SK-N-SH treated with all-trans-retinoic acid at 6 μM for 48 hours (cell line): Measurements from ENCODE around the gene RTL10.

Experiments used
- ATAC-seq: fragments of 200-7000 bp; cut with Tn5 transposase; 3 replicates; pipeline ENCODE4 v1.9.1; 2020; ENCODE audit warnings: mild to moderate bottlenecking, moderate library complexity
- ARNTL ChIP-seq: fragments of 450-650 bp; formaldehyde crosslinking; IDR thresholded peaks from 2 replicates; pipeline ENCODE4 v1.5.0; 2020; ENCODE audit warnings: low read depth, mild to moderate bottlenecking, moderate library complexity, borderline replicate concordance
- BACH2 ChIP-seq: fragments of 250-450 bp; sonication (Bioruptor Pico); IDR thresholded peaks from 2 replicates; pipeline ENCODE4 v1.9.0; 2021; ENCODE audit warnings: mild to moderate bottlenecking, borderline replicate concordance
- CSDC2 ChIP-seq: fragments of 250-450 bp; sonication (Bioruptor Pico); IDR thresholded peaks from 2 replicates; pipeline ENCODE4 v1.5.0; 2020; ENCODE audit warnings: mild to moderate bottlenecking, moderate library complexity
- ESRRG ChIP-seq: fragments of 250-450 bp; sonication (Bioruptor Pico); IDR thresholded peaks from 2 replicates; pipeline ENCODE4 v1.6.1; 2021; ENCODE audit warnings: mild to moderate bottlenecking
- GLIS3 ChIP-seq: fragments of 250-450 bp; sonication (Bioruptor Pico); IDR thresholded peaks from 2 replicates; pipeline ENCODE4 v1.5.0; 2020; ENCODE audit warnings: mild to moderate bottlenecking, moderate library complexity
- PPARA ChIP-seq: fragments of 250-450 bp; sonication (Bioruptor Pico); IDR thresholded peaks from 2 replicates; pipeline ENCODE4 v1.5.0; 2020; ENCODE audit warnings: mild to moderate bottlenecking, borderline replicate concordance
- SNAI2 ChIP-seq: fragments of 250-450 bp; sonication (Bioruptor Pico); IDR thresholded peaks from 2 replicates; pipeline ENCODE4 v1.5.0; 2020; ENCODE audit warnings: mild to moderate bottlenecking, moderate library complexity
- TOX ChIP-seq: fragments of 250-450 bp; sonication (Bioruptor Pico); IDR thresholded peaks from 2 replicates; pipeline ENCODE4 v1.8.0; 2021; ENCODE audit warnings: mild to moderate bottlenecking, moderate library complexity, borderline replicate concordance
- ZFP30 ChIP-seq: fragments of 450-650 bp; formaldehyde crosslinking; IDR thresholded peaks from 2 replicates; pipeline ENCODE4 v1.5.0; 2022; ENCODE audit warnings: mild to moderate bottlenecking, moderate library complexity
- ZNF565 ChIP-seq: fragments of 450-650 bp; formaldehyde crosslinking; conservative IDR thresholded peaks from 2 replicates; pipeline ENCODE4 v1.5.0; 2020; ENCODE audit warnings: low read depth, mild to moderate bottlenecking, moderate library complexity
- ZNF70 ChIP-seq: fragments of 450-650 bp; formaldehyde crosslinking; IDR thresholded peaks from 2 replicates; pipeline ENCODE4 v1.5.0; 2020; ENCODE audit warnings: mild to moderate bottlenecking, moderate library complexity
- TF ChIP-seq, protein P1 (sequence below): fragments of 250-450 bp; sonication (Bioruptor Pico); IDR thresholded peaks from 2 replicates; pipeline ENCODE4 v1.5.1; 2020; ENCODE audit warnings: low read depth, mild to moderate bottlenecking, moderate library complexity
- TF ChIP-seq, protein P2 (sequence below): fragments of 250-450 bp; sonication (Bioruptor Pico); IDR thresholded peaks from 2 replicates; pipeline ENCODE4 v1.8.0; 2021; ENCODE audit warnings: low read depth, mild to moderate bottlenecking, moderate library complexity, borderline replicate concordance
- TF ChIP-seq, protein P3 (sequence below): fragments of 250-450 bp; sonication (Bioruptor Pico); IDR thresholded peaks from 2 replicates; pipeline ENCODE4 v1.8.0; 2020; ENCODE audit warnings: mild to moderate bottlenecking, moderate library complexity, borderline replicate concordance
- TF ChIP-seq, protein P4 (sequence below): fragments of 250-450 bp; sonication (Bioruptor Pico); IDR thresholded peaks from 2 replicates; pipeline ENCODE4 v1.5.0; 2020; ENCODE audit warnings: mild to moderate bottlenecking, moderate library complexity

Gene RTL10

DNA sequence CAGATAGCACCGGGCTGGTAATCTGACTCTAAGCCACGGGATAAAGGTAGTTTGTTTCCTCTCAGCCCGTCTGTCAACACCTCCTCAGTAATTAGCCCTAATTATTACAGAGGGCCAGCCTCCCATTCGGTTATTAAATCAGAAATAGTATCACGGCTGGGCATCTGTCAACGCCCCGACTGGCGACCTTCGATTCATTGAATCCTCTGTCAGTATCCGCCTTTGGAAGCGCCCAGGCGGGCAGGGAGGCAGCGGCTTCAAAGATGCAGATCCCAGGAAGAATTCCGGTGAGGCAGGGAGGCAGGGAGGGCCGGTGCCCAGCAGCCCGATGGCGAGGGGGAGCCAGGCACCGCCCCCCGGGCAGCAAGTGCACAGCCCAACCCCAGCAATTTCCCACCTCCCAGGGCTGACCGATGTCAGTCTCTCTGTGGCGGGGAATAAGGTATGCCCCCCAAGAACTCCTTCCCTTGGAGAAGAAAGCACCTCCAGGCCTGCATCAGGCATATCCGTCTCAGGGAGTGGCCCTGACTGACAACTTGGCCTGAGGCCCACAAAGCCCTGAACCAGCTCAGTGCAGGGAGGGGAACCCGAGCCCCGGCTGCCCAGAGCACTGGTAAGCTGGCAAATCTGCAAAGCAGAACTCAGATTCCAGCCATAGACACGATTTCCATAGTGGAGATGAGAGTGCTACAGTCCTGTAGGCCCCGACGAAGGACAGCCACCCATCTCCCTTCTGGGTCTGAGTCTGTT lies 11.4 kb downstream of the RTL10 start:
- ATAC-seq: no peak; the same call in 1 of the 3 replicates

DNA sequence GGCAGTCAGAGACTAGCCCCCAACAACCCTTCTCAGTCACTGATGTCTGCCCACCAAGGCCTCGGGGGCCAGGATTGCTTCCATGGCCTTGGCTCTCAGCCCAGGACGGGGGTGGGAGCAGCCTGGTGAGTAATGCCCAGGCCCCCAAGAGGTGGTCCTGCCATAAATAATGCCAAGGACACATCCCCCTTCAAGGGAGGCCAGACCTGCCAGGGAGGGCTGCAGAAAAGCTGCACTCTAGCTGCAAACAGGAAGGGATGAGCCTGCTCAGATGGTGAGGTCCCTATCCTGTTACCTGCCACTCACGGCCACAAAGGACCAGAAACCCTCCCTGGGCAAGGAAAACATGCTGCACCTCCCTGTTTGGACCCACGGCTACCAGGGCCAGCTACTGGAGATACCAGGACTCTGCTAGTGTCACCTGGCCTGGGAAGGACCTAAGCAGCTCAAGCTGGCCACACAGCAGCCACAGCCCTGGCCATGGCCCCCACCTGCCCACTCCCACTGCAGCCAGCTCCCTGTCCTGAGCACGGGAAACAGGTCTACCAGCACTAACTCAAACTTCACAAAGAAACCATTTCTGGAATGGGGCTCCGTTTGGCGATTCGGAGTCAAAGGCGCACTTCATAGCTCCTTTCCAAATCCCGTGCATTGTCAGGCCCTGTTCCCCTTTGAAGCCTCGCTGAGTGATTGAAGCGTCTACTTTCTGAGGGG lies 12.1 kb downstream of the RTL10 start:
- TF ChIP-seq ZNF565 (CRISPR knock-in tag) (no peak), ZNF70 (CRISPR knock-in tag) (no peak), SNAI2 (no peak), TOX (no peak), CSDC2 (CRISPR knock-in tag) (no peak), PPARA (no peak), BACH2 (no peak)
- TF ChIP-seq, protein P1, sequence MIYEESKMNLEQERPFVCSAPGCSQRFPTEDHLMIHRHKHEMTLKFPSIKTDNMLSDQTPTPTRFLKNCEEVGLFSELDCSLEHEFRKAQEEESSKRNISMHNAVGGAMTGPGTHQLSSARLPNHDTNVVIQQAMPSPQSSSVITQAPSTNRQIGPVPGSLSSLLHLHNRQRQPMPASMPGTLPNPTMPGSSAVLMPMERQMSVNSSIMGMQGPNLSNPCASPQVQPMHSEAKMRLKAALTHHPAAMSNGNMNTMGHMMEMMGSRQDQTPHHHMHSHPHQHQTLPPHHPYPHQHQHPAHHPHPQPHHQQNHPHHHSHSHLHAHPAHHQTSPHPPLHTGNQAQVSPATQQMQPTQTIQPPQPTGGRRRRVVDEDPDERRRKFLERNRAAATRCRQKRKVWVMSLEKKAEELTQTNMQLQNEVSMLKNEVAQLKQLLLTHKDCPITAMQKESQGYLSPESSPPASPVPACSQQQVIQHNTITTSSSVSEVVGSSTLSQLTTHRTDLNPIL (CRISPR knock-in tag): no peak
- TF ChIP-seq, protein P2, sequence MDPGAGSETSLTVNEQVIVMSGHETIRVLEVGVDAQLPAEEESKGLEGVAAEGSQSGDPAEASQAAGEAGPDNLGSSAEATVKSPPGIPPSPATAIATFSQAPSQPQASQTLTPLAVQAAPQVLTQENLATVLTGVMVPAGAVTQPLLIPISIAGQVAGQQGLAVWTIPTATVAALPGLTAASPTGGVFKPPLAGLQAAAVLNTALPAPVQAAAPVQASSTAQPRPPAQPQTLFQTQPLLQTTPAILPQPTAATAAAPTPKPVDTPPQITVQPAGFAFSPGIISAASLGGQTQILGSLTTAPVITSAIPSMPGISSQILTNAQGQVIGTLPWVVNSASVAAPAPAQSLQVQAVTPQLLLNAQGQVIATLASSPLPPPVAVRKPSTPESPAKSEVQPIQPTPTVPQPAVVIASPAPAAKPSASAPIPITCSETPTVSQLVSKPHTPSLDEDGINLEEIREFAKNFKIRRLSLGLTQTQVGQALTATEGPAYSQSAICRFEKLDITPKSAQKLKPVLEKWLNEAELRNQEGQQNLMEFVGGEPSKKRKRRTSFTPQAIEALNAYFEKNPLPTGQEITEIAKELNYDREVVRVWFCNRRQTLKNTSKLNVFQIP (CRISPR knock-in tag): no peak
- ATAC-seq: no peak

More for the DNA sequence above, 11.4 kb downstream of the RTL10 start:
- TF ChIP-seq, protein P2 (CRISPR knock-in tag): no peak
- no peak for TF ChIP-seq ARNTL (CRISPR knock-in tag)
- TF ChIP-seq, protein P3, sequence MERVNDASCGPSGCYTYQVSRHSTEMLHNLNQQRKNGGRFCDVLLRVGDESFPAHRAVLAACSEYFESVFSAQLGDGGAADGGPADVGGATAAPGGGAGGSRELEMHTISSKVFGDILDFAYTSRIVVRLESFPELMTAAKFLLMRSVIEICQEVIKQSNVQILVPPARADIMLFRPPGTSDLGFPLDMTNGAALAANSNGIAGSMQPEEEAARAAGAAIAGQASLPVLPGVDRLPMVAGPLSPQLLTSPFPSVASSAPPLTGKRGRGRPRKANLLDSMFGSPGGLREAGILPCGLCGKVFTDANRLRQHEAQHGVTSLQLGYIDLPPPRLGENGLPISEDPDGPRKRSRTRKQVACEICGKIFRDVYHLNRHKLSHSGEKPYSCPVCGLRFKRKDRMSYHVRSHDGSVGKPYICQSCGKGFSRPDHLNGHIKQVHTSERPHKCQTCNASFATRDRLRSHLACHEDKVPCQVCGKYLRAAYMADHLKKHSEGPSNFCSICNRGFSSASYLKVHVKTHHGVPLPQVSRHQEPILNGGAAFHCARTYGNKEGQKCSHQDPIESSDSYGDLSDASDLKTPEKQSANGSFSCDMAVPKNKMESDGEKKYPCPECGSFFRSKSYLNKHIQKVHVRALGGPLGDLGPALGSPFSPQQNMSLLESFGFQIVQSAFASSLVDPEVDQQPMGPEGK (CRISPR knock-in tag): no peak
- TF ChIP-seq ZFP30 (CRISPR knock-in tag): no peak
- TF ChIP-seq, protein P4, sequence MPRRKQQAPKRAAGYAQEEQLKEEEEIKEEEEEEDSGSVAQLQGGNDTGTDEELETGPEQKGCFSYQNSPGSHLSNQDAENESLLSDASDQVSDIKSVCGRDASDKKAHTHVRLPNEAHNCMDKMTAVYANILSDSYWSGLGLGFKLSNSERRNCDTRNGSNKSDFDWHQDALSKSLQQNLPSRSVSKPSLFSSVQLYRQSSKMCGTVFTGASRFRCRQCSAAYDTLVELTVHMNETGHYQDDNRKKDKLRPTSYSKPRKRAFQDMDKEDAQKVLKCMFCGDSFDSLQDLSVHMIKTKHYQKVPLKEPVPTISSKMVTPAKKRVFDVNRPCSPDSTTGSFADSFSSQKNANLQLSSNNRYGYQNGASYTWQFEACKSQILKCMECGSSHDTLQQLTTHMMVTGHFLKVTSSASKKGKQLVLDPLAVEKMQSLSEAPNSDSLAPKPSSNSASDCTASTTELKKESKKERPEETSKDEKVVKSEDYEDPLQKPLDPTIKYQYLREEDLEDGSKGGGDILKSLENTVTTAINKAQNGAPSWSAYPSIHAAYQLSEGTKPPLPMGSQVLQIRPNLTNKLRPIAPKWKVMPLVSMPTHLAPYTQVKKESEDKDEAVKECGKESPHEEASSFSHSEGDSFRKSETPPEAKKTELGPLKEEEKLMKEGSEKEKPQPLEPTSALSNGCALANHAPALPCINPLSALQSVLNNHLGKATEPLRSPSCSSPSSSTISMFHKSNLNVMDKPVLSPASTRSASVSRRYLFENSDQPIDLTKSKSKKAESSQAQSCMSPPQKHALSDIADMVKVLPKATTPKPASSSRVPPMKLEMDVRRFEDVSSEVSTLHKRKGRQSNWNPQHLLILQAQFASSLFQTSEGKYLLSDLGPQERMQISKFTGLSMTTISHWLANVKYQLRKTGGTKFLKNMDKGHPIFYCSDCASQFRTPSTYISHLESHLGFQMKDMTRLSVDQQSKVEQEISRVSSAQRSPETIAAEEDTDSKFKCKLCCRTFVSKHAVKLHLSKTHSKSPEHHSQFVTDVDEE (CRISPR knock-in tag): no peak

DNA sequence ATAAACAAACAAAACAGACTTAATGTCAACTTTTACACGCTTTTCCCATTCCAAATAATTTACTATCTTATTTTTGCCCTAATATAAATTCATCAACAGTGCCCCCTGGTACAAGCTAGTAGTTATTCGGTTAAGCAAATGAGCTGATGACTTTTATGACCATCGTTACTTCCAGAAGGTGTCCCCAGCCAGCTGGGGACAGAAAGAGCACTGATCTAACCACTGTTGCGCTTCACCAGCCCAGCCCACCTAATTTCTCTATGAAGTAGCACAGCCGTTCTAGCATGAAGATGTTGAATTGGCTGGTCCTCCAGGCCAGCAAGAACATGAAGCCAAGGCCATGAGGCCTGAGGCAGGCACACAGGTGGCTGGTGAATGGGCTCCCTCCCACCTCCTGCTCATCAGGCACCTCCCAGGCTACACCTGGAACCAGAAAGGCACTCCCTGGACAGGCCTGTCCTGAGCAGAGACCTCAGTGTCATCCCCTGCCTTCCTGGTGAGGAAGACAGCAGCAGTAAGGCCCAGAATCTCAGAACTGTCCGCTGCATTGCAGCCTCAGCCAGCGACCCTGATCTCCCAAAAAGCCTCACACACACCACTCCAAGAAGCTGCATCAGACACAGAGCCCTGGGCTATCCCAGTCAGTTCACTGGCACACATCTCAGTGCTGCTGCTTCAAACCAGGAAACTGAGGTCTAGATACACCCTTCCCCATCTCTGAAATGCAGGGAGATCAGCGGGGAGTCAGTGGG lies 12.9 kb downstream of the RTL10 start:
- TF ChIP-seq PPARA (no peak), ESRRG (CRISPR knock-in tag) (no peak), ARNTL (CRISPR knock-in tag) (no peak), ZNF70 (CRISPR knock-in tag) (no peak), CSDC2 (CRISPR knock-in tag) (no peak), GLIS3 (CRISPR knock-in tag) (no peak)
- TF ChIP-seq, protein P4 (CRISPR knock-in tag): no peak
- no peak for ATAC-seq
